Measurements from ENCODE around the gene CFAP299. TPM values are rescaled to one million over a fixed set of nuclear protein-coding genes. Genes with fewer than 3 reads are reported as not detected.

The CFAP299 gene
- total and polyA plus RNA-seq, 10 donors: 0.11 TPM; not detected in 9

- H3K4me1 ChIP-seq: no peaks in the 10 kb centered on the region
- H3K36me3 ChIP-seq: no peaks in the 10 kb centered on the region
- TF ChIP-seq POLR2AphosphoS5 (IDR thresholded peaks at IDR 0.05): no peak
- no peak for TF ChIP-seq POLR2A (IDR thresholded peaks at IDR 0.05)
- no peak for TF ChIP-seq CTCF (IDR thresholded peaks at IDR 0.05 in 8 of 11, conservative IDR thresholded peaks at IDR 0.05 in 3 of 11)
- intact Hi-C loops (cut with DNase I; ENCODE audit: low total_unique reads): no loop called here
- no peak for DNase-seq
- H3K27ac ChIP-seq: no peak overlapping the region
- 73 to 90% (median 87%) methylated on average over 2 of the region's 2 CpGs for WGBS, 5 donors
- no peaks in the 10 kb centered on the region for H3K27me3 ChIP-seq (replicated peaks in 1 of 7)
- no peak overlapping the region for H3K4me3 ChIP-seq
- peaks cover 0 to 9% (median 0%) of the 10 kb centered on the region in 8 donors for H3K9me3 ChIP-seq
These were observed 116.5 kb downstream of the CFAP299 start for GRCh38 chr4:80452055-80452454.

GRCh38 chr4:80452768-80453167 lies 117.2 kb downstream of the CFAP299 start:
- H3K4me3 ChIP-seq: no peak overlapping the region
- DNase-seq: no peak

GRCh38 chr4:80454040-80454439 lies 118.5 kb downstream of the CFAP299 start:
- no peak for DNase-seq
- H3K4me3 ChIP-seq: no peak overlapping the region
- WGBS, 5 donors: 87 to 97% (median 95%) methylated on average over 2 of the region's 2 CpGs
- H3K27ac ChIP-seq: no peak overlapping the region
- no peak for TF ChIP-seq POLR2A (IDR thresholded peaks at IDR 0.05)
- TF ChIP-seq CTCF (IDR thresholded peaks at IDR 0.05 in 8 of 11, conservative IDR thresholded peaks at IDR 0.05 in 3 of 11): no peak
- TF ChIP-seq POLR2AphosphoS5 (IDR thresholded peaks at IDR 0.05): no peak
- H3K9me3 ChIP-seq: peaks cover 0 to 9% (median 0%) of the 10 kb centered on the region in 8 donors
- H3K4me1 ChIP-seq: no peaks in the 10 kb centered on the region
- H3K36me3 ChIP-seq: no peaks in the 10 kb centered on the region
- H3K27me3 ChIP-seq (replicated peaks in 1 of 7): no peaks in the 10 kb centered on the region
- intact Hi-C loops (cut with DNase I; ENCODE audit: low total_unique reads): no loop called here

More at GRCh38 chr4:80452768-80453167, 117.2 kb downstream of the CFAP299 start:
- Histone ChIP-seq H3K27ac (no peak overlapping the region), H3K4me1 (no peaks in the 10 kb centered on the region), H3K36me3 (no peaks in the 10 kb centered on the region), H3K9me3 (peaks cover 0 to 9% (median 0%) of the 10 kb centered on the region in 8 donors), H3K27me3 (replicated peaks in 1 of 7) (no peaks in the 10 kb centered on the region)
- intact Hi-C loops (cut with DNase I; ENCODE audit: low total_unique reads): no loop called here
- TF ChIP-seq CTCF (IDR thresholded peaks at IDR 0.05 in 8 of 11, conservative IDR thresholded peaks at IDR 0.05 in 3 of 11) (no peak), POLR2A (IDR thresholded peaks at IDR 0.05) (no peak), POLR2AphosphoS5 (IDR thresholded peaks at IDR 0.05) (no peak)
- WGBS, 5 donors: 75 to 86% (median 84%) methylated on average over 4 of the region's 4 CpGs

GRCh38 chr4:80454556-80454955 lies 119.0 kb downstream of the CFAP299 start:
- Histone ChIP-seq H3K36me3 (no peaks in the 10 kb centered on the region), H3K9me3 (peaks cover 0 to 9% (median 0%) of the 10 kb centered on the region in 8 donors), H3K4me3 (no peak overlapping the region), H3K27me3 (replicated peaks in 1 of 7) (no peaks in the 10 kb centered on the region), H3K27ac (no peak overlapping the region), H3K4me1 (no peaks in the 10 kb centered on the region)
- TF ChIP-seq CTCF (IDR thresholded peaks at IDR 0.05 in 8 of 11, conservative IDR thresholded peaks at IDR 0.05 in 3 of 11) (no peak), POLR2A (IDR thresholded peaks at IDR 0.05) (no peak), POLR2AphosphoS5 (IDR thresholded peaks at IDR 0.05) (no peak)
- no peak for DNase-seq
- intact Hi-C loops (cut with DNase I; ENCODE audit: low total_unique reads): no loop called here
- WGBS, 5 donors: 77 to 89% (median 87%) methylated on average over 1 of the region's 1 CpG
